ENCODE results near the gene SGSM1. TPM values are rescaled to one million over a fixed set of nuclear protein-coding genes. Genes with fewer than 3 reads are reported as not detected.
"Not testable (repeated sequence)": the region's sequence is repeated elsewhere in the genome, so short reads cannot be mapped to it uniquely, and the experiment has no call there.

SGSM1 gene
- polyA plus RNA-seq, 4 donors: 2.0 to 3.1 (median 2.4) TPM

- no peak for DNase-seq (ENCODE audit: low read depth in 4 of 4, low spot score in 2 of 4)
These were observed 29.0 kb downstream of the SGSM1 start for GRCh38 chr22:24834845-24835570.

DNA sequence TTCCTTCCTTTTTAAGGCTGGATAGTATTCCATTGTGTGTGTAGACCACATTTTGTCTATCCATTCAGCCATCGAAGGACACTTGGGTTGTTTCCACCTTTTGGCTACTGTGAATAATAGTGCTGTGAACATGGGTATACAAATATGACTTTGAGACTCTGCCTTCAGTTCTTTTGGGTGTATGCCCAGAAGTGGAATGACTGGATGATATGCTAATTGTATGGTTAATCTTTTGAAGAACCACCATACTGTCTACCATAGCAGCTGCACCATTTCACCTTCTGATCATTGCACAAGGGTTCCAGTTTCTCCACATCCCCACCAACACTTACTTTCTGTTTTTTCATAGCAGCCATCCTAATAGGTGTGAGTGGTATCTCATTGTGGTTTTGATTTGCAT is 30.3 kb downstream of the SGSM1 start:
- no peak for DNase-seq (ENCODE audit: low read depth in 4 of 4, low spot score in 2 of 4)

DNA sequence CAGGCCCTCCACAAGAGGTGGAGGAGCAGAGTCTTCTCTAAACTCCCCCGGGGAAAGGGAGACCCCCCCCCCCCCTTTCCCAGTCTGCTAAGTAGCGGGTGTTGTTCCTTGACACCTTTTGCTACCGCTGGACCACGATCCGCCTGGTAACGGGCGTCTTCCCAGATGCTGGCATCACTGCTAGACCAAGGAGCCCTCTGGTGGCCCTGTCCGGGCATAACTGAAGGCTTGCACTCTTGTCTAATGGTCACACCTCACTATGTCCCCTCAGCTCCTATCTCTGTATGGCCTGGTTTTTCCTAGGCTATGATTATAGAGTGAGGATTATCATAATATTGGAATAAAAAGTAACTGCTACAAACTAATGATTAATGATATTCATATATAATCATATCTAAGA is 31.5 kb downstream of the SGSM1 start:
- not testable (repeated sequence) for DNase-seq (ENCODE audit: low read depth in 4 of 4, low spot score in 2 of 4)

DNA sequence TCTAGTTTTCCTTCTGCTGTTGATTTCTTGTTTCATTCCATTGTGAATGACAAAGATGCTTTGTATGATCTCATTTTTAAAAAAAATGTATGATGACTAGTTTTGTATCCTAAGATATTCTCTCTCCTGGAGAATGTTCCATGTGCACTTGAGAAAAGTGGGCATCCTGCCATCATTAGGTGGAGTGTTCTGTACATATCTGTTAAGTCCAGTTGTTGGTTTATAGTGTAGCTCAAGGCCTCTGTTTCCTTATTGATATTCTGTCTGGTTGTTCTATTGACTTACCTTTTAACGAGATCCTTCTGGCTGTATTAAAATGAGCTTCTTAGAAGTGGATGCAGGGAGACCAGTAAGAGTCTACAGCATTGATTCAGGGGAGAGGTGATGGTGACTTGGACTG is 35.2 kb downstream of the SGSM1 start:
- DNase-seq (ENCODE audit: low read depth in 4 of 4, low spot score in 2 of 4): no peak

DNA sequence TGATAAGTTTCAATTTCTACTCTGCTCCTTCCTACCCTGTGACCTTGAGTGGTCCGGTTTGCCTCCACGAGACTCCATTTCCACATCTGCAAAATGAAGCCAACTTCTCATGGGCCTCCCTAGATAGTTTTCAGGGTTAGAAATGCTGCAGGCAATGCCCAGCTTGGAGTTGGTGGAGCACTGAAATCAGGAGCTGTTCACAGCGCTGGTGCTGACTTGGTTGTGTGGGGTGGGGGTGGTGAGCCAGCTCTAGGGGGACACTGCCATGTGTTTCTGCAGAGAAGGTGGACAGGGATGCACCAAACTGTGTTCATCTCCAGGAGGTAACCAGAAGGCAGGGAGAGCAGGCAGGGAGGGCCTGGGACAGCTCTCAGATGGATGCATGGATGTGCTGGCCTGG is 37.0 kb downstream of the SGSM1 start:
- DNase-seq (ENCODE audit: low read depth in 4 of 4, low spot score in 2 of 4): no peak

- no peak for DNase-seq (ENCODE audit: low read depth in 4 of 4, low spot score in 2 of 4)
These were observed 39.3 kb downstream of the SGSM1 start for GRCh38 chr22:24845041-24845898.

GRCh38 chr22:24847490-24847889 is 41.5 kb downstream of the SGSM1 start:
- DNase-seq (ENCODE audit: low read depth in 4 of 4, low spot score in 2 of 4): no peak

DNA sequence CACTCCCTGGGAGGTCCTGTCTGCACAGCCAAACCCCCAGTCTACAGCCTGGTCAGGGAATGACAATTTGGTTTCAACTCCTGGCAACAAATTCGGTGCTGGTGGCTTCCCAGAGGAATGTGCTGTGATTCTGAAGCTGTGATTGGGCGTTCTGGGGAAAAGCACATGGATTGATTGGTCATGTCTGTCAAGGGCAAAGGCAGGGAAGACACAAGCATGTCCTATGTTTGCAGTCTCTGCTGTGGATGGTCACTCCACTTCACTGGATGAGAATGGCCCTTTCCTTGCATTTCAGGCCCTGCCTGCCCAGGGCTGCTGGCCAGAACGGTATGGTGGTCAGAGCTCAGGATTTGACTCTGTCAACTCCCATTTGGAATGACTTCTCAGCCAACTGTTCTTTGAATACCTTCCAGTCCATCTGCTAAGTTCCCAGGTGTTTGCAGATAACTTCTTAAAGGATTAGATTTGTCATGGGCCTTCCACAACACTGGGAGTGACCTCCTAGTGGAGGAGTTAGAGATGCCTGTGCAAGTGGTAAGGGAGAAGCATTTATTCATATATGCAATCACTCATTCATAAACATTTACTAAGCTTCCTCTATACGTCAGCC is 42.7 kb downstream of the SGSM1 start:
- no peak for DNase-seq (ENCODE audit: low read depth in 4 of 4, low spot score in 2 of 4)

DNA sequence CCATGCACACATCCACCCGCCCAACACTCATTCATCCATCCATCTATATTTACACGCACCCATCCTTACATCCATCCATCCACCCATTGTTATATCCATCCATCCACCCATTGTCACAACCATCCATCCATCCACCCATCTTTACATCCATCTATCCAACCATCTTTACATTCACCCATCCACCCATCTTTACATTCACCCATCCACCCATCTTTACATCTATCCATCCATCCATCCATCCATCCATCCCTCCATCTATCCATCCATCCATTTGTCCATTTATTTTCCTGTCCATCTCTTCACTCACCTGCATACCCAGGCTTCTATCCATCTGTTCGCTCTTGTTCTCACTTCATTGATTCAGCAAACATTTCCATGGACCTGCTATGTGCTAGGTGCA is 49.8 kb downstream of the SGSM1 start:
- DNase-seq (ENCODE audit: low read depth in 4 of 4, low spot score in 2 of 4): no peak

DNA sequence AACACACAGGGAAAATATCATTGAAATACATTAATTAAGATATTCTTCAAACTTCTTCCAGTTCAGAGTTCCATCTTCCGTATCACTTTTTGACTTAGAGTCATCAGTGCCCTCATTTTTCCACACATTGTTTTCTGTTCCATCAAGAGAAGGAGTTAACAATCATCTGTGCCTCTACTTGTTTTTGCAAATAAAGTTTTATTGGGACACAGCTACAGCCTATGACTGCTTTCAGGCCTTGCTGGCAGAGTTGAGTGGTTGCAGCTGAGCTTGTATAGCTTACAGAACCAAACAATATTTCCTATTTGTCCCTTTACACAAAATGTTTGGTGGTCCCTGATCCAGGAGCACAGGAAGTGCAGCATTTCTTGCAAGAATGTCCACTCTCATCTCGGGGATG is 51.6 kb downstream of the SGSM1 start:
- DNase-seq (ENCODE audit: low read depth in 4 of 4, low spot score in 2 of 4): no peak

DNA sequence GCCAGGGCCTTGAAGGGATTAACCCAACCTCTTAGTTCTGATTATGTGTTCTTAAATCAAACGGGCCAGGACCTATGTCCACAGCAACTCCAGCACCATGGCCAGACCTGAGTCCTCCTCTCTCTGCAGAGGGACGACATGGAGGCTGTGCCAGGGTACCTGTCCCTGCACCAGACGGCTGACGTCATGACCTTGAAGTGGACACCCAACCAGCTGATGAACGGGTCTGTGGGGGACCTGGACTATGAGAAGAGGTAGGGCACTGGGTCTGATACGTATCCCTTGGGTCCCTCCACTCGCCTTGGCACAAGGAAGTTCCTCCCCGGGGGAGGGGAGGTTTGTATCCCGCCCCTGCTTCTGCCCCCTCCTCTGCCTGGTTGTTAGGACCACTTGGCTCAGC is 53.6 kb downstream of the SGSM1 start:
- no peak for DNase-seq (ENCODE audit: low read depth in 4 of 4, low spot score in 2 of 4)

DNA sequence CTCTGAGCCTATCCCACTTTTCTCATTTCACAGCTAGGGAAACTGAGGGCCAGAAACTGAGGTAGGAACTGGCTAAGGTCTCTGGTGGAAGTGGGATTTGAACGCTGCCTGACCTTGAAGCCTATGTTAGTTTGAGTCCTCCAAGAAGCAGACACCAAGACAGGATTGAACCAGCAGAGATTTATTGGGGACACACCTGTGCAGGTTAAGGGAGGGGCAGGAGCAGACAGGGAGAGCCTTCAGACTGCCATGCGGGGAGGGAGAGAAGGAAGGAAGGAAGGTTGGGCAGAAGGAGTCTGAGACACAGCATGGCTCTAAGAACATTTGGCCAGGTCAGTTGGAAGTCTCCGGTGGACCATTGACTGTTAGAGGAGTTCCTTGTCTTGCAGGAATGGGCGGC is 59.5 kb downstream of the SGSM1 start:
- no peak for DNase-seq (ENCODE audit: low read depth in 4 of 4, low spot score in 2 of 4)

GRCh38 chr22:24867323-24868022 is 61.5 kb downstream of the SGSM1 start:
- DNase-seq (ENCODE audit: low read depth in 4 of 4, low spot score in 2 of 4): no peak

- no peak for DNase-seq (ENCODE audit: low read depth in 4 of 4, low spot score in 2 of 4)
These were observed 63.0 kb downstream of the SGSM1 start for GRCh38 chr22:24868979-24869378.

DNA sequence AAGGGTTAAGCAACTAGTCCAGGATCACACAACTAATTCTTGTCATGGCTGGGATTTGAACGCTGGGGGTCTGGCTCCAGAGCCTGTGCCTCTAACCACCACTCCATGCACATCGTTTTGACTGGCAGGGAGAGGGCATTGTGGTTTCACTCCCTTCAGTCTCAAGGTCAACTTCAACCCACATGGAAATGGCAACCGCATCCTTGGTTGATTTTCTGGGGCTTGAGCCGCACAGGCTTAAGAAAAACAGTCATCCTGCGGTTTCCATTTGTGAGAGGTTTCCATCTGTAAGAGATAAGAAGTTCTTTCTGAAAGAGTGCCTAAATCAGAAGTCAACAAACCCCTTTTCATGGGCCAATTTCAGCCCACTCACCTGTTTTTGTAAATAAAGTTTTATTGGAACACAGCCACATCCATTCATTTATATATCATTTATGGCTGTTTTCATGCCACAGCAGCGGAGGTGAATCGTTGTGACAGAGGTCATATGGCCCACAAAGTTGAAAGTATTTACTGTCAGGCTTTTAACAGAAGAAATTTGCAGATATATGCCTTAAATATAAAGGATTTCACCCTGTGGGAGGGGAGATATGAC is 65.7 kb downstream of the SGSM1 start:
- no peak for DNase-seq (ENCODE audit: low read depth in 4 of 4, low spot score in 2 of 4)

GRCh38 chr22:24873226-24873625 is 67.2 kb downstream of the SGSM1 start:
- no peak for DNase-seq (ENCODE audit: low read depth in 4 of 4, low spot score in 2 of 4)

- DNase-seq (ENCODE audit: low read depth in 4 of 4, low spot score in 2 of 4): peak in 3 of 4 donors; percentile 6 to 44 (median 32)
These were observed 70.0 kb downstream of the SGSM1 start for GRCh38 chr22:24875862-24876506.

- DNase-seq (ENCODE audit: low read depth in 4 of 4, low spot score in 2 of 4): no peak
These were observed 70.7 kb downstream of the SGSM1 start for GRCh38 chr22:24876700-24877099.

- DNase-seq (ENCODE audit: low read depth in 4 of 4, low spot score in 2 of 4): no peak
These were observed 73.0 kb downstream of the SGSM1 start for GRCh38 chr22:24878969-24879368.

GRCh38 chr22:24883432-24883831 is 77.4 kb downstream of the SGSM1 start:
- DNase-seq (ENCODE audit: low read depth in 4 of 4, low spot score in 2 of 4): no peak

Measured in left renal cortex interstitium (tissue), 4 donors.